HFF-Myc (cell line): ENCODE results near the gene SH3PXD2A.

Experiments
- DNase-seq: peaks from one replicate; pipeline ENCODE4 v3.0.0-alpha.2; 2011; ENCODE audit warnings: low read depth; ENCODE audit errors: extremely low read depth
- H3K4me3 ChIP-seq: replicated peaks from 2 replicates; pipeline ENCODE4 v1.5.1; 2011; ENCODE audit warnings: low read depth, mild to moderate bottlenecking, control low read depth, low read length
- CTCF ChIP-seq: IDR thresholded peaks from 2 replicates; pipeline ENCODE4 v1.5.1; 2012; ENCODE audit warnings: mild to moderate bottlenecking, low read depth, low read length, control low read depth; ENCODE audit errors: missing control alignments

Gene SH3PXD2A

GRCh38 chr10:103599907-103600306, 255.5 kb downstream of the SH3PXD2A start:
- H3K4me3 ChIP-seq = no peak overlapping the region
- no peak for DNase-seq
- no peak for TF ChIP-seq CTCF

- no peak for DNase-seq
- no peak for TF ChIP-seq CTCF
- H3K4me3 ChIP-seq = no peak overlapping the region
These were observed 256.2 kb downstream of the SH3PXD2A start for GRCh38 chr10:103599211-103599610.

GRCh38 chr10:103598654-103599115, 256.7 kb downstream of the SH3PXD2A start:
- no peak overlapping the region for H3K4me3 ChIP-seq
- peak; percentile 75 for DNase-seq

GRCh38 chr10:103597003-103597402, 258.4 kb downstream of the SH3PXD2A start:
- no peak for TF ChIP-seq CTCF
- DNase-seq = no peak
- H3K4me3 ChIP-seq = no peak overlapping the region

More at GRCh38 chr10:103598654-103599115, 256.7 kb downstream of the SH3PXD2A start:
- peak; percentile 76 for TF ChIP-seq CTCF

- TF ChIP-seq CTCF = no peak
- no peak for DNase-seq
- no peak overlapping the region for H3K4me3 ChIP-seq
These were observed 259.2 kb downstream of the SH3PXD2A start for GRCh38 chr10:103595933-103596726.

- DNase-seq = no peak
- TF ChIP-seq CTCF = no peak
- H3K4me3 ChIP-seq = no peak overlapping the region
These were observed 262.3 kb downstream of the SH3PXD2A start for GRCh38 chr10:103593022-103593570.
